Uterus (tissue), 4 donors: ENCODE results near the gene ARL6IP5. TPM values are rescaled to one million over a fixed set of nuclear protein-coding genes. Genes with fewer than 3 reads are reported as not detected.

Experiments used
- DNase-seq, 2 donors: peaks; one replicate each; pipeline ENCODE4 v3.0.0-alpha.2; 2019 to 2020
- H3K27ac ChIP-seq, 2 donors: fragments of 200-600 bp; sonication (generic); 1 replicate in 1 of 2; 2 replicates in 1 of 2; pipeline ENCODE4 v1.5.1; 2016 to 2018
- H3K27me3 ChIP-seq, 2 donors: fragments of 200-600 bp; sonication (generic); one replicate each; pipeline ENCODE4 v1.5.1; 2018 to 2019; ENCODE audit warnings: control low read depth in 1 of 2
- H3K36me3 ChIP-seq, 2 donors: fragments of 200-600 bp; sonication (generic); one replicate each; pipeline ENCODE4 v1.5.1; 2019; ENCODE audit warnings: control low read depth in 1 of 2
- H3K4me1 ChIP-seq, 2 donors: fragments of 200-600 bp; sonication (generic); one replicate each; pipeline ENCODE4 v1.5.1; 2018 to 2019; ENCODE audit warnings: control low read depth in 1 of 2
- H3K4me3 ChIP-seq, 2 donors: fragments of 200-600 bp; sonication (generic); 1 replicate in 1 of 2; 2 replicates in 1 of 2; pipeline ENCODE4 v1.5.1; 2018 to 2019; ENCODE audit warnings: mild to moderate bottlenecking in 1 of 2
- H3K9me3 ChIP-seq, 2 donors: fragments of 200-600 bp; sonication (generic); one replicate each; pipeline ENCODE4 v1.5.1; 2019; ENCODE audit warnings: control low read depth in 1 of 2
- CTCF ChIP-seq, 4 experiments: fragments of 200-600 bp in 2 of 4; fragments of 450-650 bp in 2 of 4; sonication (generic) in 2 of 4; IDR thresholded peaks; one replicate each; pipeline ENCODE4 v1.5.1; 2016 to 2019; ENCODE audit warnings: antibody characterized with exemption in 4 of 4, mild to moderate bottlenecking in 2 of 4, moderate library complexity in 1 of 4
- POLR2A ChIP-seq, 2 donors: fragments of 450-650 bp; IDR thresholded peaks; one replicate each; pipeline ENCODE4 v1.6.1; 2016; ENCODE audit warnings: antibody characterized with exemption in 2 of 2, mild to moderate bottlenecking in 1 of 2, moderate library complexity in 1 of 2
- intact Hi-C: fragments of 100-400 bp; cut with DNase I; formaldehyde crosslinking; loops from one replicate; pipeline ENCODE4 v1.15.1; 2023; ENCODE audit warnings: low total_unique reads
- total RNA-seq, 4 donors: library from RNA; depleted of rRNA in 3 of 4; stranded (reverse); fragments of >200 nt in 3 of 4; gene quantifications; one replicate each; pipeline versions ENCODE4 v1.1.0 to v1.2.4, GENCODE V29; 2014 to 2023
- donor health status: DM: yes; HTN: yes; CAD: no.

The ARL6IP5 gene
- total RNA-seq, 4 donors from 2014 or later: 86.8 to 143 (median 120) TPM

DNA sequence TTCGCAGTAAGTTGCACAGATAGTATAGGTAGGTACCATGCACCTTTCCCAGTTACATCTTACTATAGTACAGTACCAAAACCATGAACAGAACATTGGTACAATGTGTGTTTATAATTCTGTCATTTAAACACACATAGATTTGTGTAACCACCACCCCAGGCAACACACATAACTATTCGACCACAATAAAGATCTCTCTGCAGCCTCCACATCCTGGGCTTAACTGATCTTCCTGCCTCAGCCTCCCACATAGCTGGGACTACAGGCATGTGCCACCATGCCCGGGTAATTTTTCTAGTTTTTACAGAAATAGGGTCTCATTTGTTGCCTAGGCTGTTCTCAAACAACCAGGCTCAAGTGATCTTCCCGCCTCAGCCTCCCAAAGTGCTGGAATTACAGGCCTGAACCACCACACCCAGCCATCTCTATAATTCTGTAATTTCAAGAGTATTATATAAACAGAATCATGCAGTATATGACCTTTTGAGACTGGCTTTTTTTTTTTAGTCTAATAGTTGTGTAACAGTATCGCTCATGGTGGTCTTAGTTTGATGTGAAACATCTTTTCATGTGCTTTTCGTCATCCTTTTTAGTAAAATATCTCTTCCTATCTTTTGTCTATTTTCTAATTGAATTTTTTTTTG, 19.3 kb upstream of the ARL6IP5 start:
- Histone ChIP-seq H3K4me3 (no peak overlapping the region), H3K4me1 (no peaks in the 10 kb centered on the region), H3K9me3 (no peaks in the 10 kb centered on the region), H3K36me3 (no peaks in the 10 kb centered on the region), H3K27me3 (no peaks in the 10 kb centered on the region), H3K27ac (no peak overlapping the region)
- TF ChIP-seq POLR2A (IDR thresholded peaks at IDR 0.05): no peak
- TF ChIP-seq CTCF (IDR thresholded peaks at IDR 0.05): no peak
- DNase-seq: no peak
- intact Hi-C loops: no loop called here

- intact Hi-C loops: no loop called here
- no peaks in the 10 kb centered on the region for H3K4me1 ChIP-seq
- no peaks in the 10 kb centered on the region for H3K27me3 ChIP-seq
- H3K27ac ChIP-seq: no peak overlapping the region
- no peak for TF ChIP-seq CTCF (IDR thresholded peaks at IDR 0.05)
- TF ChIP-seq POLR2A (IDR thresholded peaks at IDR 0.05): no peak
- H3K4me3 ChIP-seq: no peak overlapping the region
- H3K9me3 ChIP-seq: no peaks in the 10 kb centered on the region
- no peaks in the 10 kb centered on the region for H3K36me3 ChIP-seq
- DNase-seq: no peak
Observed at GRCh38 chr3:69066121-69066520, 18.6 kb upstream of the ARL6IP5 start.

- no peaks in the 10 kb centered on the region for H3K27me3 ChIP-seq
- intact Hi-C loops: no loop called here
- TF ChIP-seq CTCF (IDR thresholded peaks at IDR 0.05): no peak
- TF ChIP-seq POLR2A (IDR thresholded peaks at IDR 0.05): no peak
- H3K9me3 ChIP-seq: no peaks in the 10 kb centered on the region
- H3K27ac ChIP-seq: no peak overlapping the region
- no peak overlapping the region for H3K4me3 ChIP-seq
- H3K36me3 ChIP-seq: no peaks in the 10 kb centered on the region
- DNase-seq: no peak
- peaks cover 0 to 4% of the 10 kb centered on the region in 2 donors for H3K4me1 ChIP-seq
Observed at GRCh38 chr3:69072928-69073327, 11.8 kb upstream of the ARL6IP5 start.

DNA sequence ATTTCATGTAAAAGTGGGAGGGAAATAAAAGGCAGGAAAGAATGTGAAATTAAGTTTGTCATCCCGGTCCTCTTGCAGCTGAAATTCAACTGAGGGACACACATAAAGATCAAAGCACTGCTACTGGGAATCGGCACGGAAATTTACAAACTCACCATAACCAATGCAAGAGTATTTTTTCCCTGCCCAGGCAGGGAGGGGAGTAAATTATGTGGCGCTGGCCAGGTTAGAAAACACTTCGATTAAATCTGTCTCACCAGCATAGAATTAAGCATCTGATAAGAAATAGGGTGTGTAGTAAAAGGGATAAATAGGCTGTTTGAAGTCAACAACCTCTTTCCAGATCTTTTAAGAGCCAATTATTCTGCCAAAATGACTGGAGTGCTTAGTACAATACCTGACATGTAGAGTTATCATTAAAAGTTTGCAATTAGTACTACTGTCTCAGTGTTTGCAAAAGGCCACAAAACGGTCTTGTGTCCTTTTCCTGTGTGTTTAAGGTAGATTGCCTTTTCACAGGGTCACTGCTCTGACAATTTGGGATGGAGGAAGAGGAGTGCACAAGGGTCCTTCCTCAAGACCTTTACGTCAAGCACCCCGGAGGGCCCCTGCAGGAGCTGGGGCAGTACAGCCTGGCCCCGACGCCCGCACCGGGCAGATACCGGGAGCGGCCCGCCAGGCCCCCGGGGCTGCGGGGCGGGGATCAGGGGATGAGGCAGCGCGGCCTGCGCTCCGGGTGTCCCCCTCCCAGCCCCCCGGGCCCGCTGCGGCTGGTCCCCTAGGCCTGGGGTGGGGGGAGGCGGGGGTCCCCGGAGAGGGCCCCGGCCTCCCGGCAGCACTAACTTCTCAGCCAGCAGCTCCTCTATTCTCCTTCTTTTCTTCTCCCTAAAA, 5.2 kb upstream of the ARL6IP5 start:
- H3K9me3 ChIP-seq: no peaks in the 10 kb centered on the region
- H3K36me3 ChIP-seq: no peaks in the 10 kb centered on the region
- TF ChIP-seq CTCF (IDR thresholded peaks at IDR 0.05) (no peak), POLR2A (IDR thresholded peaks at IDR 0.05) (no peak)
- peak overlapping the region; percentile 81 to 86 for H3K27ac ChIP-seq
- peak overlapping the region; percentile 68 to 94 for H3K4me3 ChIP-seq
- no peaks in the 10 kb centered on the region for H3K27me3 ChIP-seq
- peaks cover 3 to 4% of the 10 kb centered on the region in 2 donors for H3K4me1 ChIP-seq
- intact Hi-C loops: no loop called here
- no peak for DNase-seq
